Testis (tissue), 2 donors: Measurements from ENCODE around the gene DNAH10.

ENCODE experiments used
- CTCF ChIP-seq, 3 experiments: fragments of 450-650 bp in 2 of 3; fragments of 200-600 bp in 1 of 3; sonication (generic) in 1 of 3; IDR thresholded peaks; one replicate each; pipeline ENCODE4 v1.5.1; 2016 to 2019; ENCODE audit warnings: antibody characterized with exemption in 3 of 3, mild to moderate bottlenecking in 2 of 3, moderate library complexity in 1 of 3
- POLR2A ChIP-seq: fragments of 450-650 bp; IDR thresholded peaks from one replicate; pipeline ENCODE4 v1.6.1; 2017; ENCODE audit warnings: antibody characterized with exemption, mild to moderate bottlenecking, moderate library complexity

- TF ChIP-seq CTCF (IDR thresholded peaks at IDR 0.05) (no peak), POLR2A (no peak)
Measured at GRCh38 chr12:123782997-123783792, 21.1 kb downstream of the DNAH10 start.
